GM19438 (cell line): Measurements from ENCODE around the gene KCNQ1OT1.

Experiments used
- ATAC-seq: cut with Tn5 transposase; IDR thresholded peaks from one replicate; pipeline ENCODE4 v1.9.1; 2021; ENCODE audit warnings: low read depth; ENCODE audit not compliant: unreplicated experiment

Gene KCNQ1OT1

GRCh38 chr11:2704356-2704755, 4.6 kb upstream of the KCNQ1OT1 start:
- ATAC-seq = no peak

DNA sequence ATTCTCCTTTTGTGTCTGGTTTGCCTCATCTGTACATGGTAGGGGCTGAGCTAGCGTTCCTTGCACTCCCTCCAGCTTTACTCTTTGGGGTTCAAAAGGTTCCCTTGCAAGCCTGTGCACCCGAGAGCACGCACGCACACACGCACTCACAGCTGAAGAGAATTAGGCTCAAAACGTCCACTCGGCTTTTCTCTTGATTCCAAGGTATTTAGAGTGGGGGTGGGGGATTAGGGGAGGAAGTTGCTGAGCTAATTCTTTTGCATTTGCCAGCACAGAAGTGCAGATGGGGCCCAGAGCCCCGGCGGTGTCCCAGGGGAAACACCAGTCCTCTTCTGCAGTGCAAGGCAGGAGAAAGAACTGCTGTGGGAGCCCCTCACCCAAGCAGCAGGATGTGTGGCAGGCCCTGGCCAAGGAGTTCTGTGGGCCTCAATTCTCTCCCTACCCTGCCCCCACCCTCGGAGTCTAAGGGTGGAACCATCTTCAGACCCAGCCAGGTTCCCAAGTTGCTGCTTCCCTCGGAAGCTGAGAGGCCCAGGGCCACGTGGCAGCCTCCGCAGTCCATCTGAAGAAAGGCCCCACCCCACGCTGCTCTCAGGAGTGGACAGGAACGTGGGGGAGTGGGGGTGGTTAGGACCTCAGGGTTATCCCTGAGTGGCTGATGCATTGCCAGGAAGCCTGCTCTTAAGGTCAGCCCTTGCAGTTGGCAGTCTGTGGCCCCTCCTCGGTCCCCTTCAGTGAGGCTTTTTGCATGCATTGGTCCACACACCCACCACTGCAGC, 3.8 kb upstream of the KCNQ1OT1 start:
- no peak for ATAC-seq

DNA sequence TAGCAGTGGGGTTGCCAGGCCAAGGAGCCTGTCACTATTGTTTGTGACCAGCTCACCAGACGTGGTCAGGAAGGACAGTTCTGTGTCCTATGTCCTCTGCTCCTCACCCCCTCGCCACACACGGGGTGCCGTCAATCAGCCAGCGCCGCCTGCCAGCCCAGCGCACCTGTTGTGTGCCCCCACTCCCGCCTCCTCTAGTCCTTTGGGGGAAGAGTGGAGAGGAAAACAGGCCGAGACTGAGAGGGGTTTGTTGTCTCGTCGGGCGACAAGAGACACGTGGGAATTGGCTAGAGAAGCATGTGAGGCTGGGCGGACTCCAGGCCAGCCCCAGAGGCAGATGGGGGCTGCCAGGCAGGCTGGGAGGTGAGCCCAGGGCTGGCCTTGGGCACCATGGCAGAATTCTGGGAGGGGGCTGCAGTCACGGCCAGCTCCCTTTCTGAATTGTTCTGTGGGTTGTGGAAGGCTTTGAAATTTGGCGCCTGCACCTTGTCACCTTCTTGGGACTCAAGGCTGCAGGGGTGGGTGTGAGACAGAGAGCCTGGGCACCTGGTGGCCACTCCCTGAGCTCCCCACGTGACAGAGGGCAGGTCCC, 3.1 kb upstream of the KCNQ1OT1 start:
- ATAC-seq = no peak

DNA sequence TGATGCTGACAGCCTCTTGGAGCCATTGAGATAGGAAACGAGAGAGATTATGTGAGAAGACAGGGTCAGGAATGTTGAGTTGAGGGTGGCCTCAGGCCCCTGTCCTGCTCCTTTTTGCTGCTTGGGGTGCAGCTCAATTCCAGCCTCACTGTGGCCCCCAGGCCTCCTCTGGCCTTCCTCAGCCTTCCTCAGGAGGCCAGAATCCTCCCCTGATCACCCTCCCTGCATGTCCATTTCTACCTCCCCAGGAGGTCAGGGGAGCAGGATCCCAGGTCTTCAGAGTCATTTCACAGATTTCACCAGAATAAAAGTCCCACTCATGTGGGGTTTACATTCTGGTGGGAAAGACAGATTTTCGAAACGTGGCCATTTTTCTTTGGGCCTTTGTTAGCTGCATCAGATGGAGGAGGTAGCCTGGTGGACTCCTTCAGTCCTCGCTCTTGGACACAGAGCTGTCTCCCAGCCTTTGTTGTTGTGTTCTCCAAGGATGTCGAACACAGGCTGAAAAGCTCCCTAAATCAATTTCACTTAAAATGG, 2.2 kb upstream of the KCNQ1OT1 start:
- no peak for ATAC-seq

GRCh38 chr11:2701230-2701629, 1.4 kb upstream of the KCNQ1OT1 start:
- ATAC-seq = no peak

- no peak for ATAC-seq
These were observed 819 bp upstream of the KCNQ1OT1 start for GRCh38 chr11:2700415-2701211.

DNA sequence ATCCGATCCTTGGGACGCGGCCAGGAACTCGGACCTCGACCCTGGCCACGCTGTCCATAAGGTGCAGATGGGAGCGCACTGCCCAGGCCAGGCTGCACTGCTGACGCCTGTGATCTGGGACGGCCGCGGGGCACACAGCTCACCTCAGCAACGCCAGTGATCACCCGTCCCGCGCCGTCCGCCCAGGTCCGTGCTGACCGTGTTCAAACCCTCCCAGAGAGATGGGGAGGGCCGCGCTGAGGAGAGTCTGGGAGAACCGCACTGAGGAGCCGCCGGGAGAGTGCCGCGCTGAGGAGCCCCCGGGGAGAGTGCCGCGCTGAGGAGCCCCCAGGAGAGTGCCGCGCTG, 636 bp downstream of the KCNQ1OT1 start:
- ATAC-seq = peak; percentile 10

DNA sequence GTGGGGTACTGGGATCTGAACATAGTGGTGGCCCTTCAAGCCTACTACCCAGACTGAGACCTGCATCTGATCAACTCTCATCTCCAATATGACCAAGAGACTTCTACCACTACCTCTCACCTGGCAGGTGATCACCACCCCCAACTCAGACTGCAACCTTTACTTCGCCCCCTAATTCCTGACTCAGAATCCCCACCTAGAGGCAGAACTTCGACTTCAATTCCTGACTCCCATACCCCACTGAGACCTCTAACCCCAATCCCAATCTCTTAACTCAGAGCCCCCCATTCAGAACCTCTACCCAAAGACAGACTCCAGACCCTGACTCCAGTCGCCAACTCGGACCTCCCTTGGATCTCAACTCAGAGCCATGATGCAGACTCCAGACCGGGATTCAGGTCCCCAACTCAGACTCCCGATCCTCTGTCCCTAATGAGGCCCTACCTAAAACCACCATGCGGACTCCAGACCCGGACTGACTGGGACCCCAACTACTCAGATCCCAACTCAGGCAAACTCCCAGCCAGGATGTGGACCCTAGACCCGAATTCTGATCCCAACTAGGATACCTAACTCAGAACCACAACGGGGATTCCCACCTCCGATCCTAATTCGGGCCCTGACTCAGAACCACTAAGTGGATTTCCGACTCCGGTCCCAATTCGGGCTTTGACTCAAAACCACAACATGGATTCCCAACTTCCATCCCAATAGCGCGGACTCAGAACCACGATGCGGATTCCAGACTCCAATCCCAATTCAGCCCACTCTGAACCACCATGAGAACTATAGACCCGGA, 1.2 kb downstream of the KCNQ1OT1 start:
- ATAC-seq = no peak

DNA sequence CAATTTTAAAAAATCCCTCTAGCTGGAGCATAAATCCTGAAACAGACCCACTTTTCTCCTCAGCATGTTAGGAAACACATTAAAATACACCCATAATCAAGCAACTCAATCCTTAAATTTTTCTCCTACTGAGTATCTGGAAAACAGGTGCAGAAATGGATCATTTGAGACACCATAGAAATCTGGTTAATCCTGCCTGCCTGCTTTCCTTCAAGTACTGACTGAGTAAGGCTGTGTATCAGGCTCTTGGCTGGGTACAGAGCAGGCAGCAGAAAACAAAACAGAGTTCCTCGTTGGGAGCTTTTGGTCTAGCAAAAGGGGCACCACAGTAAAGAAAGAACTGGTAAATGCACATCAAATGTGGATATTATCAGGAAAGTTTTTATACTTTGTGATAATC, 1.9 kb downstream of the KCNQ1OT1 start:
- no peak for ATAC-seq

GRCh38 chr11:2696455-2696854, 3.3 kb downstream of the KCNQ1OT1 start:
- ATAC-seq = no peak

DNA sequence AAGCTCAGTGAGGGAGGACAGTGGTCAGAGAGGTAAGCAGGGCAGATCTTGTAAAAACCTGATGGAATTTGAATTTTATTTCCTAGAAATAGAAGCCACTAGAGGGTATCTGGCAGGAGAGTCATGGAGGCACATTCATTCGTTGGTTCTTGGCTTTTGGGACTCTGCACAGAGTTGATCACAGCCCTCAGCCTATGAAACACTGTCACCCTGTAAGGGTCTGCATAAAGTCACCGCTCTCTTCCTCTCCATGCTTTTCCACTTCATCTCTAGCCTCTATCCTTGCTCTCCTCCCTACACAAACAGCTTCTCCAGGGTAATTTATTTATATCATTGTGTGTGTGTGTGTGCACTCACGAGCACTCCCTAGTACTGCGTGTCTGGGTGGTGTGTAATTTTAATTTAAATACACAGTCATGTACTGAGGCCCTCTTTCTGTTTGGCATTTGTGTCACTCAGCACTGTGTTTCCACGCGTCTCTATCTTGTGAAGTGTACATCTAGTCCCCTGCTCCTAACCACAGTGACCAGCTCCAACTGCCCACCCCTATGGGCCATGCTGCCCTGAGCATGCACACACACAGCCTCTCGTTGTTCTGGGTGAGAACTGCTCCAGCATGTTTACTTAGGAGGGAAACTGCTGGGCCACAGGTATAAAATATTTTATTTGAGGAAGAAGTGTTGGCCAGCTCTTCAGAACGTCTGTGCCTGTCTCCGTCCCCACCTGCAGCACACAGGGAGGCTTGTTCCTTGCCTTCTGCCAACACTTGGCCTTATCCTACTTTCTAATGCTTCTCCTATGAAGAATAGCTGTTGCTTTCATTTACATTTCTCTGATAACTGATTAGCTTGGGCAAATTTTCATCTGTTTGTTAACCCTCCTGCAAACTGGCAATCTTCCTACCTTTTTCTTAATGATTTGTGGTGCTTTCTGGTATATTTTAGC, 4.5 kb downstream of the KCNQ1OT1 start:
- ATAC-seq = no peak

DNA sequence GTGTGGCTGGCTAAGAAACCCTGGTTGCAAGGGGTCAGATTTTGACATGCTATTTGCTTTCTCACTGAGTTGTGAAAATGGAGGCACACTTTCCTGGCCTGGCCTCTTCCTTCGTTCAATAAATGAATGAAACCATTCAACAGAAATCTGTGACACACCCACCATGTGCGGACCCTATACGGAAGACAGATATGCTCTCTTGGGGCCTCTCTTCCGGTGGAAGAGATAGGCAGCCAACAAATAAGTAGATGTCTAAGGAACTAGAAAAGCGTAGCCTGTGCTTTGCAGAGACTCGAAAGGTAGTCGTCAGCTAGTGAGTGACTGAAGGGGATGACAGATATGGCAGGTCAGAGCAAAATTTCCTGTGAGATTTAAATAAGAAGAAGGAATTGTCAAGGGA, 5.3 kb downstream of the KCNQ1OT1 start:
- no peak for ATAC-seq

DNA sequence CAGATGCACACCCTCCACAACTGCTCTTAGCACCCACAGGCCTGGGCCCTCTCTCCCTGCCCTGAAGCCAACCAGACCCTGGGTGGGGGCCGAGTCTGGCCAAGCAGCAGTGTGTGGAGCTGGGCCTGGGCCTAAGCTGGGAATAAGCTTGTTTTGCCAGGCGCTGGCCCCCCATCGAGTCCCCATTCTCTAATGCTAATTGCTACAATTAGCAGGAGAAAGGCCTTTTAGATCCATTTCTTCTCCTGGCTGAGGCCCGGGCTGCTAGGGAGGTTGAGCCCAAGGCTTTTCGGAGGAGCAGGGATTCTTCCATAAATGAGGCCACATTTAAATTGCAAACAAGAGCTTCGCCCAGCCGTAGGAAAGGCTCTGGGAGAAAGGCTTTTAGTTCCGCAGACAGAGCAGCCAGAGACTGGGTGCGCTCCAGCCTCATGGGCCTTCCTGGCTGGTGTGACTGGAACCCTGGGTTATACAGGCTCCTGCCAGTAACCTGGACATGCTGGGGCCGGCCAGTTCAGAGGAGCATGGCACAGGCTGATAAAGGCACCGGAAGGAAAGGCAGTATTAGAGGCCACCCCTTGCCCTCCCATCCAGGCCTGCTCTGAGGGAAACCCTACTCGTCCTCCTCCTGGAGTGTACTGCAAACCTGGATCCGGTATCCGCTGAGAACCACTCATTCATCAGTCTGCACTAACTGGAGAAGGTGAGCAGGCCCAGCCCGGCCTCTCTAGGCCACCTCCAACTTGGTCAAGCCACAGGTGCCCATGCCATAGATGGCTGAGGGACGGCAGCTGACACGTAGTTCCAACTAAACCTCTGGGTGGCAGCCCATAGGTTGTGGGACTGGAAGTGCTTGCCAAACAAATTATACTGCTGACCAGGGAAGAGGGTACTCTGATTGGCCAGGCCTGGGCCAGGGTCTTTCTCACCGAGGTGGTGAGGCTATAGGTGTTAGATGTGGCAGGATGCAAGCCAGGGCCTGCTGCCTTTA, 6.2 kb downstream of the KCNQ1OT1 start:
- no peak for ATAC-seq

GRCh38 chr11:2691991-2692875, 7.6 kb downstream of the KCNQ1OT1 start:
- ATAC-seq = no peak

DNA sequence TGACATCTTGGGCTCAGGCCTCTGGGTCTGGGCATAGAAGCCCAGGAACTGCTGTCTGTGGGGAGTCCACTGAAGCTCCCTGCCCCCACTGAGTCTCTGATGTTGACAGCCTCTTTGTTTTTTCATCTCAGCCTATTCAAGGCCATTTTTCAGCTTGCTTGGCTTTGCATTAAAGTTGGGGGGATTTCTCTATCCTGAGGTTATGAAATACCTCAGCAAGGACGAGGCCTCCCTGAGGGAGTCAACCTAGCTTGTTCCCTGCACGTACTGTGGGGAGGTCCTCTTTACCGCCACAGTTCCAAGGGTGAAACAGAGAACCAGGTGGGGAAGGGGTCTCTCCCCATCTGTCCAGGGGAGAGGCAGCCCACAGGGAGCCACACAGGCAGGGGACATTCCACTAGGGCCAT, 8.4 kb downstream of the KCNQ1OT1 start:
- ATAC-seq = no peak

- ATAC-seq = no peak
These were observed 9.0 kb downstream of the KCNQ1OT1 start for GRCh38 chr11:2690596-2691354.
